ENCODE data around the gene UNC13B.
"Not testable (repeated sequence)": the region's sequence is repeated elsewhere in the genome, so short reads cannot be mapped to it uniquely, and the experiment has no call there.

UNC13B gene

DNA sequence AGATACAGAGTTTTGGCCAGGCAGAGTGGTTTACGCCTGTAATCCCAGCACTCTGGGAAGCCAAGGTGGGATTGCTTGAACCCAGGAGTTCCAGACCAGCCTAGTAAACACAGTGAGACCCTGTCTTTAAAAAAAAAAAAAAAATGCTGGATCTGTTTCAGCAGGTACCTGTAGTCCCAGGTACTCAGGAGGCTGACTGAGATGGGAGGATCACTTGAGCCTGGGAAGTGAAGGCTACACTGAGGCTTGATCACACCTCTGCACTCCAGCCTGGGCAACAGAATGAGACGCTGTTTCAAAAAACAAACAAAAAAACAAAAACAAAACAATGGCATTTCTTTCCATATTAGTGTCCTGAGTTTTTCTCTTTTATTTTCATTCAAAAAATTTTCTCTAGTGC, 19.0 kb downstream of the UNC13B start:
- TF ChIP-seq CTCF (conservative IDR thresholded peaks at IDR 0.05; ENCODE audit: low read depth), result no peak
- DNase-seq (ENCODE audit: low spot score), result no peak
- no peak overlapping the region for H3K27ac ChIP-seq
- ChIA-PET POLR2A (ENCODE audit: low non-redundant PET) (no interaction called here), CTCF (no interaction called here)

DNA sequence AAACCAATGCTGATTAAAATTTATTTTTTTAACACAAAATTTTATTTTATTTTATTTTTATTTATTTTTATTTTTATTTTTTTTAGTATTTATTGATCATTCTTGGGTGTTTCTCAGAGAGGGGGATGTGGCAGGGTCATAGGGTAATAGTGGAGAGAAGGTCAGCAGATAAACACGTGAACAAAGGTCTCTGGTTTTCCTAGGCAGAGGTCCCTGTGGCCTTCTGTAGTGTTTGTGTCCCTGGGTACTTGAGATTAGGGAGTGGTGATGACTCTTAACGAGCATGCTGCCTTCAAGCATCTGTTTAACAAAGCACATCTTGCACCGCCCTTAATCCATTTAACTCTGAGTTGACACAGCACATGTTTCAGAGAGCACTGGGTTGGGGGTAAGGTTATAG, 20.6 kb downstream of the UNC13B start:
- H3K27ac ChIP-seq; DNase-seq (ENCODE audit: low spot score); POLR2A ChIA-PET (ENCODE audit: low non-redundant PET); CTCF ChIA-PET: not testable (repeated sequence)

- H3K27ac ChIP-seq; POLR2A ChIA-PET (ENCODE audit: low non-redundant PET); CTCF ChIA-PET; DNase-seq (ENCODE audit: low spot score): not testable (repeated sequence)
Observed at GRCh38 chr9:35182996-35183754, 21.4 kb downstream of the UNC13B start.

- CTCF ChIA-PET; DNase-seq (ENCODE audit: low spot score); H3K27ac ChIP-seq; POLR2A ChIA-PET (ENCODE audit: low non-redundant PET): not testable (repeated sequence)
Observed at GRCh38 chr9:35183755-35184480, 22.1 kb downstream of the UNC13B start.

- no peak for DNase-seq (ENCODE audit: low spot score)
- TF ChIP-seq CTCF (conservative IDR thresholded peaks at IDR 0.05; ENCODE audit: low read depth), result no peak
- H3K27ac ChIP-seq, result no peak overlapping the region
- POLR2A ChIA-PET (ENCODE audit: low non-redundant PET), result no interaction called here
- CTCF ChIA-PET, result no interaction called here
Observed at GRCh38 chr9:35186524-35186923, 24.7 kb downstream of the UNC13B start.

DNA sequence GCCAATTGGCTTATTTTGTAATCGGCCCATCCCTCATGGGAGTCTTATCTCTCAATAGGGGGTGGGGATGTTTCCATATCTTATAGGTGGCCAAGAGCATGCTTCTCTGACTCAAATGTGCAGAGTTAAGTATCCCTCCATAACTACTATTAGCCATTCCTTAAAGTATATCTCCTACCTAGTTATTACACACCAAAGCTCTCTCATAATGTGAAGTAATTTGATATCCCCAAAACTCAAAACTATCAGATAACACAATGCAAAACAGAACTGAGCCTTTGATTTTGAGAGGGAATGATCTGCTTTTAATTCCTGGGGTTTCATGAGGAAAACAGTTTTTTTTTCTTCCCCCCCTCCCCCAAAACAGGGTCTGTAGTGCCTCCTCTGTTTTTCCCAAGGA, 28.4 kb downstream of the UNC13B start:
- ChIA-PET CTCF (no interaction called here), POLR2A (ENCODE audit: low non-redundant PET) (no interaction called here)
- no peak for TF ChIP-seq CTCF (conservative IDR thresholded peaks at IDR 0.05; ENCODE audit: low read depth)
- H3K27ac ChIP-seq, result no peak overlapping the region
- no peak for DNase-seq (ENCODE audit: low spot score)

- CTCF ChIA-PET, result no interaction called here
- POLR2A ChIA-PET (ENCODE audit: low non-redundant PET), result no interaction called here
- H3K27ac ChIP-seq, result no peak overlapping the region
- TF ChIP-seq CTCF (conservative IDR thresholded peaks at IDR 0.05; ENCODE audit: low read depth), result no peak
- no peak for DNase-seq (ENCODE audit: low spot score)
Observed at GRCh38 chr9:35191105-35191504, 29.3 kb downstream of the UNC13B start.

GRCh38 chr9:35193762-35194161, 32.0 kb downstream of the UNC13B start:
- H3K27ac ChIP-seq, result no peak overlapping the region
- TF ChIP-seq CTCF (conservative IDR thresholded peaks at IDR 0.05; ENCODE audit: low read depth), result no peak
- ChIA-PET CTCF (no interaction called here), POLR2A (ENCODE audit: low non-redundant PET) (no interaction called here)
- DNase-seq (ENCODE audit: low spot score), result no peak

All from RWPE1 (cell line).